HG03460 (cell line): ENCODE results near the gene UNC93A.
"Not testable (repeated sequence)": the region's sequence is repeated elsewhere in the genome, so short reads cannot be mapped to it uniquely, and the experiment has no call there.

Source experiments
- ATAC-seq: cut with Tn5 transposase; IDR thresholded peaks from one replicate; pipeline ENCODE4 v1.9.1; 2021; ENCODE audit not compliant: unreplicated experiment

UNC93A gene

GRCh38 chr6:167290786-167291622 lies at the start of gene UNC93A:
TSS of gene UNC93A (plus strand) at chr6:167291315. CDS start at chr6:167291490, 175 bp downstream.
- no peak for ATAC-seq

- not testable (repeated sequence) for ATAC-seq
Observed at GRCh38 chr6:167241321-167242134, 49.6 kb upstream of the UNC93A start.

GRCh38 chr6:167242135-167242506 lies 49.0 kb upstream of the UNC93A start:
- ATAC-seq, result not testable (repeated sequence)

GRCh38 chr6:167242511-167243051 lies 48.5 kb upstream of the UNC93A start:
- not testable (repeated sequence) for ATAC-seq

- ATAC-seq, result no peak
Observed at GRCh38 chr6:167244064-167244960, 46.8 kb upstream of the UNC93A start.

- ATAC-seq, result no peak
Observed at GRCh38 chr6:167244991-167245390, 46.1 kb upstream of the UNC93A start.

GRCh38 chr6:167245591-167245990 lies 45.5 kb upstream of the UNC93A start:
- no peak for ATAC-seq

GRCh38 chr6:167247814-167248595 lies 43.1 kb upstream of the UNC93A start:
- ATAC-seq, result no peak

GRCh38 chr6:167248878-167249455 lies 42.1 kb upstream of the UNC93A start:
- ATAC-seq, result not testable (repeated sequence)

- no peak for ATAC-seq
Observed at GRCh38 chr6:167252271-167252670, 38.8 kb upstream of the UNC93A start.

GRCh38 chr6:167255918-167256553 lies 35.1 kb upstream of the UNC93A start:
- no peak for ATAC-seq

- no peak for ATAC-seq
Observed at GRCh38 chr6:167258646-167259045, 32.5 kb upstream of the UNC93A start.

GRCh38 chr6:167266057-167266829 lies 24.9 kb upstream of the UNC93A start:
- not testable (repeated sequence) for ATAC-seq

- no peak for ATAC-seq
Observed at GRCh38 chr6:167266830-167267555, 24.1 kb upstream of the UNC93A start.

- ATAC-seq, result not testable (repeated sequence)
Observed at GRCh38 chr6:167267556-167267898, 23.6 kb upstream of the UNC93A start.

- no peak for ATAC-seq
Observed at GRCh38 chr6:167267921-167268401, 23.2 kb upstream of the UNC93A start.

- no peak for ATAC-seq
Observed at GRCh38 chr6:167268683-167269280, 22.3 kb upstream of the UNC93A start.
